Dedifferentiated amniotic fluid mesenchymal stem cell (primary cell): ENCODE results near the gene NCBP2L.
A peak's percentile ranks its signal among the peaks of the same experiment; 100 is the strongest.
"Not testable (repeated sequence)": the region's sequence is repeated elsewhere in the genome, so short reads cannot be mapped to it uniquely, and the experiment has no call there.

Experiments
- DNase-seq: peaks from one replicate; pipeline ENCODE4 v3.0.0-alpha.2; 2016; ENCODE audit errors: extremely low spot score

Gene NCBP2L

GRCh38 chrX:107810053-107810452, 32.5 kb downstream of the NCBP2L start:
- DNase-seq, result not testable (repeated sequence)

- DNase-seq, result no peak
These were observed 41.5 kb downstream of the NCBP2L start for GRCh38 chrX:107818900-107819521.

- no peak for DNase-seq
These were observed 45.5 kb downstream of the NCBP2L start for GRCh38 chrX:107823042-107823441.

GRCh38 chrX:107823456-107823855, 45.9 kb downstream of the NCBP2L start:
- DNase-seq, result peak; percentile 71

GRCh38 chrX:107825698-107826237, 48.2 kb downstream of the NCBP2L start, which contains the start of gene MID2:
Gene MID2 (plus strand): TSS chrX:107825866. CDS start chrX:107826427, 561 bp downstream.
- DNase-seq, result no peak

- DNase-seq, result peak; percentile 38
These were observed 48.9 kb downstream of the NCBP2L start for GRCh38 chrX:107826238-107827029.

- DNase-seq, result no peak
These were observed 49.7 kb downstream of the NCBP2L start for GRCh38 chrX:107827030-107827831.

- no peak for DNase-seq
These were observed 50.3 kb downstream of the NCBP2L start for GRCh38 chrX:107827852-107828251.

GRCh38 chrX:107829878-107830277, 52.3 kb downstream of the NCBP2L start:
- no peak for DNase-seq

GRCh38 chrX:107831071-107831730, 53.7 kb downstream of the NCBP2L start:
- no peak for DNase-seq

GRCh38 chrX:107834275-107835201, 57.0 kb downstream of the NCBP2L start:
- DNase-seq, result no peak

- no peak for DNase-seq
These were observed 59.4 kb downstream of the NCBP2L start for GRCh38 chrX:107836958-107837357.

- no peak for DNase-seq
These were observed 63.4 kb downstream of the NCBP2L start for GRCh38 chrX:107840971-107841370.

GRCh38 chrX:107842715-107843400, 65.3 kb downstream of the NCBP2L start:
- DNase-seq, result no peak
